PFSK-1 (cell line): ENCODE measurements around the gene NEDD9.

Experiments
- POLR2AphosphoS5 ChIP-seq: IDR thresholded peaks from 2 replicates; pipeline ENCODE4 v1.6.1; 2012; ENCODE audit warnings: low read depth, mild to moderate bottlenecking, control low read depth, low read length, moderate library complexity
- SIN3A ChIP-seq: IDR thresholded peaks from 2 replicates; pipeline ENCODE4 v1.6.1; 2012; ENCODE audit warnings: mild to moderate bottlenecking, low read length, moderate library complexity, borderline replicate concordance; ENCODE audit not compliant: insufficient read depth
- TF ChIP-seq, protein P1 (sequence below), 2 experiments: IDR thresholded peaks; 2 replicates each; pipeline versions ENCODE4 v1.6.1 to v1.8.0; 2011 to 2012; ENCODE audit warnings: low read depth in 2 of 2, low read length in 2 of 2, control low read depth in 1 of 2, inconsistent platforms in 1 of 2, mild to moderate bottlenecking in 1 of 2, moderate library complexity in 1 of 2; ENCODE audit not compliant: insufficient read depth in 1 of 2

DNA sequence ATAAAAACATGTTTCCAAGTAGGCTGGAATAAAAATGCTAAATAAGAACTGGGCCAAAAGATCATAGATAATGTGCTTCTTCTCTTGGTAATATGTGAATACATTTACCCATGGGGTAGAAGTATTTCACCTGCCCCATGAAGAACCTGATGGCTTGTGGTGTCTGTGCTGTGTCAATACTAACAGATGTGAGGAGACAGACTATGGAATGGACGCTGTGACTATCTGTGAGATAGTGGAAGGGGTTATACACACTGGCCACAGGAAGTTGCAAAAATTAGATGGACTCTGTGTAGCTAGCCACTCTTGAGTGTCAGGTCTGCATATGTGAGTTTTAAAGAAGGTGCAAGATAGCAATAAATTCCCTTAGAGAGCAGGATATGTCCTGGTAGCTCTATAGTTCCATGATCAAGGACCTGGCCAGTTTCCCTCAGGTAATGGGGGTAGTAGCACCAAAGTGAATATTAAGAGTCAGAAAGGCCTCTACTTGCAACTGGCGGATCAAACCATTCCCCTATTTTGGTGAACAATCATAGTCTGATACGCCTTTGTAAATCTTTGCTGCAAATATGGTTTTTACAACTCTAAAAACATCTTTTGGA is 48.6 kb downstream of the NEDD9 start:
- no peak for TF ChIP-seq POLR2AphosphoS5
- no peak for TF ChIP-seq SIN3A
- TF ChIP-seq, protein P1, sequence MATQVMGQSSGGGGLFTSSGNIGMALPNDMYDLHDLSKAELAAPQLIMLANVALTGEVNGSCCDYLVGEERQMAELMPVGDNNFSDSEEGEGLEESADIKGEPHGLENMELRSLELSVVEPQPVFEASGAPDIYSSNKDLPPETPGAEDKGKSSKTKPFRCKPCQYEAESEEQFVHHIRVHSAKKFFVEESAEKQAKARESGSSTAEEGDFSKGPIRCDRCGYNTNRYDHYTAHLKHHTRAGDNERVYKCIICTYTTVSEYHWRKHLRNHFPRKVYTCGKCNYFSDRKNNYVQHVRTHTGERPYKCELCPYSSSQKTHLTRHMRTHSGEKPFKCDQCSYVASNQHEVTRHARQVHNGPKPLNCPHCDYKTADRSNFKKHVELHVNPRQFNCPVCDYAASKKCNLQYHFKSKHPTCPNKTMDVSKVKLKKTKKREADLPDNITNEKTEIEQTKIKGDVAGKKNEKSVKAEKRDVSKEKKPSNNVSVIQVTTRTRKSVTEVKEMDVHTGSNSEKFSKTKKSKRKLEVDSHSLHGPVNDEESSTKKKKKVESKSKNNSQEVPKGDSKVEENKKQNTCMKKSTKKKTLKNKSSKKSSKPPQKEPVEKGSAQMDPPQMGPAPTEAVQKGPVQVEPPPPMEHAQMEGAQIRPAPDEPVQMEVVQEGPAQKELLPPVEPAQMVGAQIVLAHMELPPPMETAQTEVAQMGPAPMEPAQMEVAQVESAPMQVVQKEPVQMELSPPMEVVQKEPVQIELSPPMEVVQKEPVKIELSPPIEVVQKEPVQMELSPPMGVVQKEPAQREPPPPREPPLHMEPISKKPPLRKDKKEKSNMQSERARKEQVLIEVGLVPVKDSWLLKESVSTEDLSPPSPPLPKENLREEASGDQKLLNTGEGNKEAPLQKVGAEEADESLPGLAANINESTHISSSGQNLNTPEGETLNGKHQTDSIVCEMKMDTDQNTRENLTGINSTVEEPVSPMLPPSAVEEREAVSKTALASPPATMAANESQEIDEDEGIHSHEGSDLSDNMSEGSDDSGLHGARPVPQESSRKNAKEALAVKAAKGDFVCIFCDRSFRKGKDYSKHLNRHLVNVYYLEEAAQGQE (IDR thresholded peaks at IDR 0.05; ENCODE audit: insufficient read depth in 1 of 2, low read depth in 2 of 2, low read length in 2 of 2) = no peak
